CD4-positive, alpha-beta memory T cell (primary cell): ENCODE data around the gene SRSF5. TPM values are rescaled to one million over a fixed set of nuclear protein-coding genes. Genes with fewer than 3 reads are reported as not detected.

ENCODE experiments used
- CTCF ChIA-PET: fragments of 350-600 bp; sonication (Branson Sonifier 250); formaldehyde crosslinking; loops from one replicate; lab custom pipeline; 2021; ENCODE audit warnings: inconsistent platforms; ENCODE audit not compliant: partially characterized antibody; lab: Charles Lee
- POLR2A ChIA-PET: fragments of 350-600 bp; sonication (Branson Sonifier 250); formaldehyde crosslinking; loops from one replicate; lab custom pipeline; 2021; ENCODE audit not compliant: partially characterized antibody; lab: Charles Lee
- DNase-seq, 5 donors: peaks; one replicate each; pipeline versions ENCODE4 v3.0.0 to v3.0.0-alpha.2; 2020 to 2022; ENCODE audit warnings: mixed read lengths in 1 of 5
- H3K27ac ChIP-seq: one replicate; pipeline ENCODE4 v1.7.0; 2013; ENCODE audit warnings: low read depth, low read length
- H3K27me3 ChIP-seq: 2 replicates; pipeline ENCODE4 v1.7.0; 2013; ENCODE audit warnings: mild to moderate bottlenecking, low read length, moderate library complexity; ENCODE audit not compliant: insufficient read depth
- H3K36me3 ChIP-seq: 2 replicates; pipeline ENCODE4 v1.7.0; 2013; ENCODE audit warnings: mild to moderate bottlenecking, low read length, moderate library complexity; ENCODE audit not compliant: insufficient read depth
- H3K4me1 ChIP-seq: 2 replicates; pipeline ENCODE4 v1.7.0; 2013; ENCODE audit warnings: mild to moderate bottlenecking, low read length, moderate library complexity; ENCODE audit not compliant: insufficient read depth
- H3K4me3 ChIP-seq, 2 donors: one replicate each; pipeline ENCODE4 v1.7.0; 2013; ENCODE audit warnings: low read length in 2 of 2, mild to moderate bottlenecking in 1 of 2
- H3K9me3 ChIP-seq, 2 donors: one replicate each; pipeline ENCODE4 v1.7.0; 2013; ENCODE audit warnings: low read length in 2 of 2, control low read depth in 1 of 2; ENCODE audit not compliant: control insufficient read depth in 1 of 2
- H3K27ac Mint-ChIP-seq, 7 donors: one replicate each; pipeline ENCODE4 v1.8.0; 2020 to 2021; ENCODE audit warnings: mixed read lengths in 7 of 7, mild to moderate bottlenecking in 6 of 7, inconsistent platforms in 3 of 7, moderate library complexity in 3 of 7
- H3K27me3 Mint-ChIP-seq, 2 donors: one replicate each; pipeline ENCODE4 v1.8.0; 2020 to 2021; ENCODE audit warnings: mixed read lengths in 2 of 2
- H3K36me3 Mint-ChIP-seq, 2 donors: one replicate each; pipeline ENCODE4 v1.8.0; 2020 to 2021; ENCODE audit warnings: mixed read lengths in 2 of 2, inconsistent platforms in 1 of 2, mild to moderate bottlenecking in 1 of 2
- H3K4me1 Mint-ChIP-seq, 4 donors: one replicate each; pipeline ENCODE4 v1.8.0; 2020 to 2021; ENCODE audit warnings: mixed read lengths in 4 of 4, mild to moderate bottlenecking in 1 of 4
- H3K4me3 Mint-ChIP-seq, 8 donors: one replicate each; pipeline ENCODE4 v1.8.0; 2020 to 2021; ENCODE audit warnings: mixed read lengths in 8 of 8, mild to moderate bottlenecking in 7 of 8, moderate library complexity in 6 of 8, inconsistent platforms in 3 of 8
- H3K9me3 Mint-ChIP-seq, 8 donors: one replicate each; pipeline ENCODE4 v1.8.0; 2020 to 2021; ENCODE audit warnings: mixed read lengths in 8 of 8, mild to moderate bottlenecking in 5 of 8, inconsistent platforms in 3 of 8, moderate library complexity in 1 of 8
- intact Hi-C: fragments of 100-400 bp; cut with micrococcal nuclease; formaldehyde crosslinking; loops from one replicate; pipeline ENCODE4 v1.15.1; 2023
- polyA plus RNA-seq, 2 donors: library from polyadenylated mRNA; unstranded; fragments of 300-500 nt; fragmentation: Illumina TruSeq; gene quantifications; one replicate each; pipeline ENCODE4 v1.2.3, GENCODE V29; 2021
- total RNA-seq, 2 experiments: library from RNA; stranded (reverse); gene quantifications; one replicate each; pipeline ENCODE4 v1.2.3, GENCODE V29; 2021

The SRSF5 gene
- total and polyA plus RNA-seq, 4 experiments from 2014 or later, result 920 to 1,159 (median 955) TPM

DNA sequence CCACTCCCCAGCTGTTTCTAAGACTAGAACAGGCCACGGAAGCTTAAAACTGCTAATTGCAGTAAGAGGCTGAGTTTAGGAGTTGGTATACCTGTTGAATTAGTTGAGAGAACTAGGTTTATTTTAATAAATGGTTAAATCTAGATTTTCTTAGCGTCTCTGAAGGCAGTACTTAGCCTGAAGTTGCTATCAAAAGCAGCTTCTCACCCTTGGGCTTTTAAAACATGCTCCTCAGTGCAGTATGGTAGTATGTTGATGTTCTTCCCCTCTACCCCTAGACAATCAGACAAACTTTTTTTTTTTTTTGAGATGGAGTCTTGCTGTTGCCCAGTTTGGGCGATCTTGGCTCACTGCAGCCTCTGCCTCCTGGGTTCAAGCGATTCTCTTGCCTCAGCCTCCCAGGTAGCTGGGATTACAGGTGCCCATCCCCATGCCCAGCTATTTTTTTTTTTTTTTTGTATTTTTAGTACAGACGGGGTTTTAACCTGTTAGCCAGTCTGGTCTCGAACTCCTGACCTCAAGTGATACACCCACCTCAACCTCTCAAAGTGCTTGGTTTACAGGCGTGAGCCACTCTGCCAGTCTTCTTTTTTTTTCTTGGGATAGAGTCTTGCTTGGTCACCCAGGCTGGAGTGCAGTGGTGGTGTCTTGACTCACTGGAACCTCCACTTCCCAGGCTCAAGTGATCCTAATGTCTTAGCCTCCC, 6.8 kb downstream of the SRSF5 start:
- POLR2A ChIA-PET, result interaction anchor here (0.5 to 1.2 kb wide), 3 partner anchors 10 to 162 kb away, joined by 3 to 4 read pairs (median 3); partner anchors contain the start of gene SUSD6

GRCh38 chr14:69775012-69775411, 8.1 kb downstream of the SRSF5 start:
- no peaks in the 10 kb centered on the region for H3K9me3 ChIP-seq
- peak overlapping the region in 1 of 8 donors; percentile 54 for H3K4me3 Mint-ChIP-seq
- no peak overlapping the region for H3K4me3 ChIP-seq
- peaks cover 62% of the 10 kb centered on the region for H3K36me3 ChIP-seq
- intact Hi-C loops, result no loop called here
- ChIA-PET POLR2A (interaction anchor here (6.4 kb wide), 1 partner anchor 7 kb away, joined by 56 read pairs; the partner anchor contains the start of gene SRSF5), CTCF (no interaction called here)
- peak overlapping the region in 5 of 7 donors; percentile 18 to 100 (median 84) for H3K27ac Mint-ChIP-seq
- no peak for DNase-seq
- H3K4me1 ChIP-seq, result peaks cover 82% of the 10 kb centered on the region
- peaks cover 71 to 92% of the 10 kb centered on the region in 2 donors for H3K36me3 Mint-ChIP-seq
- H3K9me3 Mint-ChIP-seq, result peaks cover 0 to 7% (median 0%) of the 10 kb centered on the region in 8 donors
- no peaks in the 10 kb centered on the region for H3K27me3 ChIP-seq
- peaks cover 51 to 92% (median 65%) of the 10 kb centered on the region in 4 donors for H3K4me1 Mint-ChIP-seq
- H3K27me3 Mint-ChIP-seq, result no peaks in the 10 kb centered on the region
- no peak overlapping the region for H3K27ac ChIP-seq

More for the DNA sequence above, 6.8 kb downstream of the SRSF5 start:
- H3K9me3 ChIP-seq, result no peaks in the 10 kb centered on the region
- H3K36me3 ChIP-seq, result peaks cover 69% of the 10 kb centered on the region
- Mint-ChIP-seq H3K27ac (peak overlapping the region in 4 of 7 donors; percentile 37 to 100 (median 78)), H3K4me3 (peak overlapping the region in 2 of 8 donors; percentile 11 to 12), H3K4me1 (peaks cover 57 to 98% (median 75%) of the 10 kb centered on the region in 4 donors), H3K9me3 (peaks cover 0 to 7% (median 0%) of the 10 kb centered on the region in 8 donors), H3K27me3 (no peaks in the 10 kb centered on the region), H3K36me3 (peaks cover 76 to 94% of the 10 kb centered on the region in 2 donors)
- H3K27ac ChIP-seq, result no peak overlapping the region
- peaks cover 94% of the 10 kb centered on the region for H3K4me1 ChIP-seq
- no peak overlapping the region for H3K4me3 ChIP-seq
- CTCF ChIA-PET, result no interaction called here
- H3K27me3 ChIP-seq, result no peaks in the 10 kb centered on the region
- intact Hi-C loops, result no loop called here
- no peak for DNase-seq

GRCh38 chr14:69776875-69777453, 10.0 kb downstream of the SRSF5 start:
- Histone ChIP-seq H3K27ac (no peak overlapping the region), H3K4me3 (no peak overlapping the region), H3K27me3 (no peaks in the 10 kb centered on the region), H3K4me1 (peaks cover 64% of the 10 kb centered on the region), H3K9me3 (no peaks in the 10 kb centered on the region), H3K36me3 (peaks cover 44% of the 10 kb centered on the region)
- H3K36me3 Mint-ChIP-seq, result peaks cover 61 to 89% of the 10 kb centered on the region in 2 donors
- peak overlapping the region in 3 of 8 donors; percentile 5 to 33 (median 20) for H3K4me3 Mint-ChIP-seq
- DNase-seq, result no peak
- no peaks in the 10 kb centered on the region for H3K27me3 Mint-ChIP-seq
- CTCF ChIA-PET, result no interaction called here
- POLR2A ChIA-PET, result interaction anchor here (0.8 to 6.4 kb wide), 2 partner anchors 9 to 26 kb away, joined by 3 to 56 read pairs; partner anchors contain the start of gene SRSF5
- intact Hi-C loops, result no loop called here
- H3K4me1 Mint-ChIP-seq, result peaks cover 50 to 85% (median 54%) of the 10 kb centered on the region in 4 donors
- peak overlapping the region; percentile 9 to 82 (median 23) for H3K27ac Mint-ChIP-seq
- H3K9me3 Mint-ChIP-seq, result peaks cover 0 to 7% (median 0%) of the 10 kb centered on the region in 8 donors

- H3K36me3 Mint-ChIP-seq, result peaks cover 43 to 69% of the 10 kb centered on the region in 2 donors
- CTCF ChIA-PET, result no interaction called here
- H3K4me3 Mint-ChIP-seq, result peak overlapping the region in 1 of 8 donors; percentile 47
- peaks cover 0 to 2% (median 0%) of the 10 kb centered on the region in 8 donors for H3K9me3 Mint-ChIP-seq
- DNase-seq, result no peak
- intact Hi-C loops, result no loop called here
- Histone ChIP-seq H3K27ac (no peak overlapping the region), H3K9me3 (no peaks in the 10 kb centered on the region), H3K36me3 (peaks cover 27% of the 10 kb centered on the region), H3K4me1 (peaks cover 47% of the 10 kb centered on the region), H3K4me3 (no peak overlapping the region), H3K27me3 (no peaks in the 10 kb centered on the region)
- peak overlapping the region in 4 of 7 donors; percentile 7 to 87 (median 59) for H3K27ac Mint-ChIP-seq
- no peaks in the 10 kb centered on the region for H3K27me3 Mint-ChIP-seq
- POLR2A ChIA-PET, result interaction anchor here (6.4 kb wide), 1 partner anchor 11 kb away, joined by 56 read pairs; the partner anchor contains the start of gene SRSF5
- peaks cover 35 to 64% (median 40%) of the 10 kb centered on the region in 4 donors for H3K4me1 Mint-ChIP-seq
Observed at GRCh38 chr14:69779088-69779487, 12.1 kb downstream of the SRSF5 start.

- Mint-ChIP-seq H3K4me3 (no peak overlapping the region), H3K27ac (no peak overlapping the region), H3K36me3 (peaks cover 36 to 59% of the 10 kb centered on the region in 2 donors), H3K4me1 (peaks cover 29 to 54% (median 32%) of the 10 kb centered on the region in 4 donors), H3K9me3 (no peaks in the 10 kb centered on the region), H3K27me3 (no peaks in the 10 kb centered on the region)
- Histone ChIP-seq H3K4me1 (peaks cover 37% of the 10 kb centered on the region), H3K36me3 (peaks cover 25% of the 10 kb centered on the region), H3K27me3 (no peaks in the 10 kb centered on the region), H3K4me3 (no peak overlapping the region), H3K9me3 (no peaks in the 10 kb centered on the region), H3K27ac (no peak overlapping the region)
- POLR2A ChIA-PET, result interaction anchor here (6.4 kb wide), 1 partner anchor 12 kb away, joined by 56 read pairs; the partner anchor contains the start of gene SRSF5
- CTCF ChIA-PET, result no interaction called here
- DNase-seq, result no peak
- intact Hi-C loops, result no loop called here
Observed at GRCh38 chr14:69780092-69780491, 13.2 kb downstream of the SRSF5 start.

- Histone ChIP-seq H3K27ac (no peak overlapping the region), H3K9me3 (no peaks in the 10 kb centered on the region), H3K4me1 (peaks cover 28% of the 10 kb centered on the region), H3K4me3 (no peak overlapping the region), H3K36me3 (peaks cover 25% of the 10 kb centered on the region), H3K27me3 (no peaks in the 10 kb centered on the region)
- no peak overlapping the region for H3K4me3 Mint-ChIP-seq
- H3K27me3 Mint-ChIP-seq, result no peaks in the 10 kb centered on the region
- peaks cover 30 to 50% of the 10 kb centered on the region in 2 donors for H3K36me3 Mint-ChIP-seq
- H3K4me1 Mint-ChIP-seq, result peaks cover 23 to 46% (median 26%) of the 10 kb centered on the region in 4 donors
- ChIA-PET CTCF (no interaction called here), POLR2A (interaction anchor here (6.4 kb wide), 1 partner anchor 13 kb away, joined by 56 read pairs; the partner anchor contains the start of gene SRSF5)
- H3K9me3 Mint-ChIP-seq, result no peaks in the 10 kb centered on the region
- H3K27ac Mint-ChIP-seq, result peak overlapping the region in 3 of 7 donors; percentile 30 to 51 (median 38)
- intact Hi-C loops, result no loop called here
- no peak for DNase-seq
Observed at GRCh38 chr14:69780952-69781351, 14.0 kb downstream of the SRSF5 start.

DNA sequence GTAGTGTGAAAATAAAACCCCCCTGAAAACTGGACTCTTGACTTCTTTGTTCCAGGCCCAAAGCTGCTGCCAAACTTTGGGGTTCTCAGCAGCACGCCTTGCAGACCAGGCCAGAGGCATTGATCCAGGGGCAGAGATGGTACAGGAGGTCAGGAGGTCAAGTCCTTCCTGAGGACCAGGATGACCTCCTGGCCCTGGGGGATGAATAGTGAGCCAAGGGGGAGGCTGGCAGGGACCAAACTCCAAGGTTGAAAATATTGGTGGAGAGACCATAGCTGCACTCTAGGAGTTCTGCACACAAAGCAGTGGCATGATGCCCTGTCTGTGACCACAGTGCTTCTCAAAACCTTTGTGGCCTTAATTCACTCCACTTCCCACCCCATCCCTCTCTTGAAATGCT, 18.0 kb downstream of the SRSF5 start:
- no peaks in the 10 kb centered on the region for H3K9me3 Mint-ChIP-seq
- peaks cover 18 to 19% of the 10 kb centered on the region in 2 donors for H3K36me3 Mint-ChIP-seq
- H3K27ac Mint-ChIP-seq, result no peak overlapping the region
- peaks cover 0 to 13% (median 7%) of the 10 kb centered on the region in 4 donors for H3K4me1 Mint-ChIP-seq
- no peaks in the 10 kb centered on the region for H3K9me3 ChIP-seq
- no peak overlapping the region for H3K4me3 ChIP-seq
- H3K27me3 ChIP-seq, result no peaks in the 10 kb centered on the region
- ChIA-PET POLR2A (interaction anchor here (1.0 to 1.7 kb wide), 2 partner anchors 14 to 18 kb away, joined by 3 to 6 read pairs; partner anchors contain the start of gene SRSF5), CTCF (no interaction called here)
- intact Hi-C loops, result no loop called here
- H3K4me1 ChIP-seq, result no peaks in the 10 kb centered on the region
- H3K4me3 Mint-ChIP-seq, result no peak overlapping the region
- DNase-seq, result no peak
- no peak overlapping the region for H3K27ac ChIP-seq
- H3K36me3 ChIP-seq, result peaks cover 3% of the 10 kb centered on the region
- no peaks in the 10 kb centered on the region for H3K27me3 Mint-ChIP-seq
